Common myeloid progenitor, CD34-positive (primary cell): ENCODE results near the gene MRPS9. TPM values are rescaled to one million over a fixed set of nuclear protein-coding genes. Genes with fewer than 3 reads are reported as not detected.

ENCODE experiments used
- CTCF ChIA-PET: fragments of 350-600 bp; sonication (Branson Sonifier 250); formaldehyde crosslinking; loops from one replicate; lab custom pipeline; 2021; ENCODE audit warnings: antibody characterized with exemption; lab: Charles Lee
- POLR2A ChIA-PET: fragments of 350-600 bp; sonication (Branson Sonifier 250); formaldehyde crosslinking; loops from one replicate; lab custom pipeline; 2021; ENCODE audit warnings: antibody characterized with exemption; lab: Charles Lee
- DNase-seq, 3 donors: peaks; one replicate each; pipeline versions ENCODE4 v3.0.0 to v3.0.0-alpha.2; 2013
- H3K27ac ChIP-seq, 2 experiments: 1 replicate in 1 of 2; 2 replicates in 1 of 2; pipeline ENCODE4 v1.7.0; 2013; ENCODE audit warnings: inconsistent platforms in 2 of 2, low read length in 2 of 2, mild to moderate bottlenecking in 2 of 2, low read depth in 1 of 2, moderate library complexity in 1 of 2; ENCODE audit not compliant: severe bottlenecking in 2 of 2, insufficient read depth in 1 of 2, poor library complexity in 1 of 2
- H3K27me3 ChIP-seq, 5 experiments: replicated peaks in 2 of 5; 1 replicate in 3 of 5; 2 replicates in 2 of 5; pipeline versions ENCODE4 v1.6.1 to v1.7.0; 2013; ENCODE audit warnings: low read length in 4 of 5, mild to moderate bottlenecking in 2 of 5, moderate library complexity in 2 of 5, inconsistent platforms in 1 of 5; ENCODE audit not compliant: insufficient read depth in 5 of 5, control insufficient read depth in 4 of 5
- H3K36me3 ChIP-seq, 4 experiments: 1 replicate in 2 of 4; 2 replicates in 2 of 4; pipeline versions ENCODE4 v1.6.1 to v1.7.0; 2013; ENCODE audit warnings: low read length in 3 of 4, control low read depth in 1 of 4, mild to moderate bottlenecking in 1 of 4; ENCODE audit not compliant: control insufficient read depth in 4 of 4, insufficient read depth in 4 of 4
- H3K4me1 ChIP-seq, 4 experiments: 1 replicate in 3 of 4; 2 replicates in 1 of 4; pipeline versions ENCODE4 v1.6.1 to v1.7.1; 2013; ENCODE audit warnings: low read length in 3 of 4, mild to moderate bottlenecking in 3 of 4, control low read depth in 1 of 4, inconsistent platforms in 1 of 4, moderate library complexity in 1 of 4; ENCODE audit not compliant: control insufficient read depth in 4 of 4, insufficient read depth in 4 of 4; ENCODE audit errors: control extremely low read depth in 1 of 4
- H3K4me3 ChIP-seq, 7 experiments: 1 replicate in 4 of 7; 2 replicates in 3 of 7; pipeline versions ENCODE4 v1.5.1 to v1.7.0; 2013; ENCODE audit warnings: mild to moderate bottlenecking in 7 of 7, low read length in 6 of 7, moderate library complexity in 6 of 7, inconsistent platforms in 2 of 7, low read depth in 2 of 7, control low read depth in 1 of 7; ENCODE audit not compliant: insufficient read depth in 4 of 7, control insufficient read depth in 1 of 7; ENCODE audit errors: extremely low read depth in 1 of 7
- H3K9me3 ChIP-seq, 5 experiments: 1 replicate in 4 of 5; 2 replicates in 1 of 5; pipeline versions ENCODE4 v1.6.1 to v1.7.1; 2013; ENCODE audit warnings: low read length in 4 of 5, mild to moderate bottlenecking in 2 of 5, inconsistent platforms in 1 of 5, low read depth in 1 of 5, moderate library complexity in 1 of 5; ENCODE audit not compliant: control insufficient read depth in 4 of 5, insufficient read depth in 2 of 5; ENCODE audit errors: control extremely low read depth in 1 of 5
- WGBS: methylation state at CpG from one replicate; pipeline ENCODE4 v1.1.5; 2013; ENCODE audit not compliant: insufficient coverage; 5-methylcytosine and 5-hydroxymethylcytosine counted together
- polyA plus RNA-seq: library from polyadenylated mRNA; unstranded; fragments of 120-200 nt; gene quantifications from one replicate; pipeline ENCODE4 v1.2.1, GENCODE V29; 2013

MRPS9 gene
- 34.0 TPM for polyA plus RNA-seq

DNA sequence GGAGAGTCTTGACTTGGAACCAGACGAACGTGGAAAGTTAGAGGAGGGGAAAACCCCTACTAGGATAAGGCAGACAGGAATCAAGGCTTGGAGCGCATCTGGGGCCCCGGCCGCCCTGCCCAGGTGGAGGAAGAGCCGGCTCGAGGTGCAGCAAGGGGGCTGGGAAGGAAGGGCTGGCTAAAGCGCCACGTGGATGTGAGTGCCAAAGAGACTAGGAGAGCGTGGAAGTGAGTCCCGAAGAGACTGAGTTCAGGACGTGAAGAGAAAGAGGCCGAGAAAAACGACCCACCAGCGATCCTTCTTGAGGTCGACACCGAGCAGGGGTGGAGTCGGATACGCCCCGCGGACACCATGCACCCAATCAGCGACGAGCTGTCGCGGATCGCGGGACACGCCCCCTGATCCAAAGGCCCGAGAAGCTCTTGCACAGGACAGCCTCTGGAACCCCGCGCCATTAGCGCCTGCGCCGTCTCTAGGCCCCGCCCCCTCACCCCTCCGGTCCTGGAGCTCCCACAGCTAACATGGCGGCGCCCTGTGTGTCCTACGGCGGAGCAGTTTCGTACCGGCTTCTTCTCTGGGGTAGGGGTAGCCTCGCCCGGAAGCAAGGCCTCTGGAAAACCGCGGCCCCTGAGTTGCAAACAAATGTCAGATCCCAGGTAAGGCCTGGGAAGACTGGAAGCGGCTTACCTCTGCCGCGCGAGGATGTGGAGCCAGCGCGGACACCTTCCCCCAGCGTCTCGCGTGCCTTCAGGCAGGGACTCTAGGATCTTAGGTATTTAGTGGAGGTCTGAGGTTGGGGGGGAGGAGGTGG lies at the start of gene MRPS9:
MRPS9 (plus strand) TSS at position 498 of the 811 bp plus-strand sequence; CDS start at position 522, 24 bp downstream.
- Histone ChIP-seq H3K27me3 (no peaks in the 10 kb centered on the region), H3K9me3 (no peaks in the 10 kb centered on the region), H3K4me1 (peaks cover 5 to 13% (median 11%) of the 10 kb centered on the region in 4 experiments), H3K4me3 (peak within 1 kb of the TSS; percentile 83 to 99 (median 98)), H3K36me3 (no peaks in the 10 kb centered on the region), H3K27ac (peak within 1 kb of the TSS; percentile 67 to 89)
- CTCF ChIA-PET: interaction anchor here (1.0 kb wide), 1 partner anchor 62 kb away, joined by 4 read pairs; no protein-coding TSS in a partner anchor
- DNase-seq: peak; percentile 97 to 99 (median 99)
- POLR2A ChIA-PET: no interaction called here
- WGBS: under 1% methylated on average over 40 of the region's 55 CpGs

DNA sequence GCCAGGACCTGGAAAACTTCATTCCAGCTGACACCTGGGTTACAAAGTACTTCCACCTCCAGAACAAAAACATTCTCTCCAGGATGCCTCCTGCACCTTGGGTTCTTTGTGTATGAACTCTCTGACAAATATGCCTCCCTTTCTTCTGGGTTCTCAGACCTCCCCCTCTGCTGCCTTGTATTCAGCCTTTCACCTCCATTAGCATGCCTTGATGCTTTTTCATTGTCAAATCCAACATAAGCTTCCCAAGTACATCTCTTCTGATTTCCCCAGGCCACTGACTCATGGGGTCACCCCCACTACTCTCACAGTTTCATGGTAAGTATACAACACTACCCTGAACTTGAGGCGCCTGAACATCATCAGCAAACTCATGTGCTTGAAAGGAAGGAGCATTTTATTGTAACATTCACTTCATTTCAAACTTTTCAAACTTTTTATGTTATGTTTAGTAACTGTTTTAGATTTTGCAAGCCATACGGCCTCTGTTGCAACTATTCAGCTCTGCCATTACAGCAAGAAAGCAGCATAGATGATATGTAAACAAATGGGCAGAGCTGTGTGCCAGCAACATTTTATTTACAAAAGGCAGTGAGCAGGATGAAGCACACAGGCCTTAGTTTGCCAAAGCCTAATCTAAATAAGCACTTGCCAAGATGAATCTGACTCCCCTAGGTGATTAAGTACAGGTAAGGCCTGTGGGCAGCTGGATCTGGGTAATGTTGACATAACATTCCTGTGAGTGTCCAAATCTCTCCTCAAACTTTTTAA lies 32.5 kb upstream of the MRPS9 start:
- ChIA-PET POLR2A (no interaction called here), CTCF (no interaction called here)
- Histone ChIP-seq H3K27me3 (no peaks in the 10 kb centered on the region), H3K27ac (no peak overlapping the region), H3K4me1 (no peaks in the 10 kb centered on the region), H3K4me3 (no peak overlapping the region), H3K36me3 (no peaks in the 10 kb centered on the region), H3K9me3 (peaks cover 1 to 22% (median 10%) of the 10 kb centered on the region in 5 experiments)
- WGBS: 100% methylated on average over 1 of the region's 2 CpGs
- DNase-seq: no peak

DNA sequence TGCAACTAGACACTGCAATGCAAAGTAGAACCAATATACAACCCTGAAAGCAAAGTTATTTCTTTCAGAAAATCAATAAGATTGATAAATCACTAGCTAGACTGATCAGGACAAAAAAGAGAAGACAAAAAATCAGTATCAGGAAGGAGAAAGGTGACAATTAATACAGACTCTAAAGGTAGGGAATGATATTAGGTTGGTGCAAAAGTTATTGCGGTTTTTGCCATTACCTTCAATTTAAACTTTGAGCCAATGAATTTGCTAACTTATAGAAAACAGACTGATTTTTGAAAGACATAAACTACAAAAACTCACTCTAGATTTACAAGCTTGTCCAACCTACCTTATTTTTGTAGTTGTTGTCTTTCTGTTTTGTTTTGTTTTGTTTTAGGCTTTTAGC lies 30.5 kb upstream of the MRPS9 start:
- Histone ChIP-seq H3K27ac (no peak overlapping the region), H3K27me3 (no peaks in the 10 kb centered on the region), H3K9me3 (peaks cover 1 to 13% (median 4%) of the 10 kb centered on the region in 5 experiments), H3K4me1 (no peaks in the 10 kb centered on the region), H3K36me3 (no peaks in the 10 kb centered on the region), H3K4me3 (no peak overlapping the region)
- whole genome bisulfite sequencing: no CpG with 5 or more reads among the region's 1 CpG
- ChIA-PET CTCF (no interaction called here), POLR2A (no interaction called here)
- DNase-seq: no peak

DNA sequence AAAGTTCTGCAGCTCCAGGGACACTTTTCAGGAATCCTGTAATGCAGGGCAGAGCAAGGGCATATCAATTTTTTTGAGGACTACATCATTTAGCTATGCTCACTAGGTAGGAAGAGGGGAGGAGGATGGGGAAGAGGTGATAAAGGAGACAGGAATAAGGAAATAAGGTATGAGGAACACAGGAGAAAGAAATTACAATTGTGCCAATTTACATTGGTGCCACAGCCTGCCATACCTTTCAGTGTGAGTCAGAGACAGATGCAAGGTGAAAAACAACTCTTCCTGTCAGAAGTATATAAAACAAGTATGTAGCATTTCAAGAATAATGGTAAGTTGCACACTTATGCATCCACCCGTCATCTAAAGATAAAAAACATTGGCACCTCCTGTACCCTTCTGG lies 5.4 kb upstream of the MRPS9 start:
- Histone ChIP-seq H3K27me3 (no peaks in the 10 kb centered on the region), H3K36me3 (no peaks in the 10 kb centered on the region), H3K9me3 (peaks cover 0 to 8% (median 0%) of the 10 kb centered on the region in 5 experiments), H3K4me3 (no peak overlapping the region), H3K4me1 (peaks cover 0 to 4% (median 3%) of the 10 kb centered on the region in 4 experiments), H3K27ac (no peak overlapping the region)
- WGBS: no CpG with 5 or more reads among the region's 1 CpG
- ChIA-PET CTCF (interaction anchor here (1.3 kb wide), 1 partner anchor 10 kb away, joined by 3 read pairs; no protein-coding TSS in a partner anchor), POLR2A (no interaction called here)
- no peak for DNase-seq

DNA sequence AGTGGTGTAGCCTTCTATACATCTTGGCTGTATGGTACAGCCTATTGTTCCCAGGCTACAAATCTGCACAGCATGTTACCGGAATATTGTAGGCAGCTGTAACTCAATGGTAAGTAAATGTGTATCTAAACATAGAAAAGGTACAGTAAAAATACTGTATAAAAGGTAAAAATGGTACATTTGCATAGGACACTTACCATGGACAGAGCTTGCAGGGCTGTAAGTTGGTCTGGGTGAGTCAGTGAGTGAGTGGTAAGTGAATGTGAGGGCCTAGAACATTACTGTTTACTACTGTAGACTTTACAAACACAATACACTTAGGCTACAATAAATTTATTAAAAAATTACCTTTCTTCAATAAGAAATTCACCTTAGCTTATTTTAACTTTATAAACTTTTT lies 3.7 kb upstream of the MRPS9 start:
- Histone ChIP-seq H3K27ac (no peak overlapping the region), H3K36me3 (no peaks in the 10 kb centered on the region), H3K4me3 (no peak overlapping the region), H3K9me3 (peaks cover 0 to 3% (median 0%) of the 10 kb centered on the region in 5 experiments), H3K27me3 (no peaks in the 10 kb centered on the region), H3K4me1 (peaks cover 5 to 13% (median 11%) of the 10 kb centered on the region in 4 experiments)
- ChIA-PET CTCF (interaction anchor here (1.0 kb wide), 1 partner anchor 12 kb away, joined by 3 read pairs; no protein-coding TSS in a partner anchor), POLR2A (interaction anchor here (0.7 kb wide), 1 partner anchor 19 kb away, joined by 3 read pairs; no protein-coding TSS in a partner anchor)
- no peak for DNase-seq
- WGBS: no CpG with 5 or more reads among the region's 1 CpG

DNA sequence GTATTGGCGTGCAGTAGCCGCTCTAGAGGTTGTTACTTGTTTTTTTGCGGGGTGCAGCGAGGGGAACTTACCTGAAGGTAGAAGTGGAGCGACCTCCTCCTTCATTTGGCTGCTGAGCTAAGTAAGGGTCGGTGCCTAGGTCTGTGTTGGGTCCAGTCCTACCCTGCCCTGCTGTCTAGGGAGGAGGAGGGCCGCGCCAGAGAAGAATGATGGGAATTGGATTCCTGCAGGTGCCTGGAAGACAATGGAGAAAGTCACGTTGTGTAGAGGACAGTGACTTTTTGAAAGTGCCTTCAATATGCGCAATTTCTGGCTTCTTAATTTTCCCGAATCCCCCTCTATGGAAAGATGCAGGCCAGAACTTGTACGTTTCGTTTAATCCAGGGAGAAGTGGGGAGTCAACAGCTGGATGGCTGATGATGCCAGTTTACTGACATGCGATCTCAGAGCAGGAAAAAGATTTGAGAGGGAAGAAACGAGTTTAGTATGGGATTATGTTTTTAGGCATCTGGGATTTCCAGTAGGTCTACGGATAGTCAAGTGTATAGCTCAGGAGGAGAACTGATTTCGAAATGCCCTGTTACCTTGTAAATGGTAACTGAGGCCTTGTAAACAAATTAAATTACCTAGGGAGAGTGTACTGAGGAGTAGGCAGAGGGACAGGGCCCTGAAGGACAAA lies 653 bp downstream of the MRPS9 start:
- Histone ChIP-seq H3K27ac (peak overlapping the region; percentile 67 to 89), H3K4me3 (peak overlapping the region; percentile 83 to 99 (median 98)), H3K9me3 (no peaks in the 10 kb centered on the region), H3K36me3 (no peaks in the 10 kb centered on the region), H3K27me3 (no peaks in the 10 kb centered on the region), H3K4me1 (peaks cover 5 to 13% (median 11%) of the 10 kb centered on the region in 4 experiments)
- POLR2A ChIA-PET: no interaction called here
- DNase-seq: peak in 2 of 3 donors; percentile 7 to 15
- 19% methylated on average over 10 of the region's 17 CpGs for WGBS
- CTCF ChIA-PET: interaction anchor here (1.0 kb wide), 2 partner anchors 15 to 63 kb away, joined by 4 read pairs; no protein-coding TSS in a partner anchor
